HepG2 (cell line): ENCODE data around the gene VDAC1. TPM values are rescaled to one million over a fixed set of nuclear protein-coding genes. Genes with fewer than 3 reads are reported as not detected.
A peak's percentile ranks its signal among the peaks of the same experiment; 100 is the strongest.

Experiments used
- ARID5B ChIP-seq: IDR thresholded peaks from 2 replicates; pipeline ENCODE4 v1.4.0; 2020; ENCODE audit warnings: mild to moderate bottlenecking, missing genetic modification reagents
- CHCHD3 ChIP-seq: sonication (generic); formaldehyde crosslinking; IDR thresholded peaks from 2 replicates; pipeline ENCODE4 v1.8.0; 2022; ENCODE audit warnings: mild to moderate bottlenecking, missing genetic modification reagents, moderate library complexity
- EHMT2 ChIP-seq: fragments of 200-600 bp; sonication (generic); IDR thresholded peaks from 2 replicates; pipeline ENCODE4 v1.7.0; 2017; ENCODE audit warnings: antibody characterized with exemption, low read depth, low read length, borderline replicate concordance
- HCFC1 ChIP-seq: fragments of 150-350 bp; IDR thresholded peaks from 2 replicates; pipeline ENCODE4 v1.6.1; 2014; ENCODE audit warnings: low read depth, low read length
- HNRNPH1 ChIP-seq: fragments of 200-400 bp; formaldehyde crosslinking; optimal IDR thresholded peaks from 2 replicates; pipeline ENCODE3; 2017; ENCODE audit warnings: mild to moderate bottlenecking, low read depth, low read length
- KAT8 ChIP-seq: IDR thresholded peaks from 2 replicates; pipeline ENCODE4 v1.6.1; 2016; ENCODE audit warnings: missing genetic modification reagents, missing compliant biosample characterization
- MAX ChIP-seq: IDR thresholded peaks from 2 replicates; pipeline ENCODE4 v1.6.1; 2012; ENCODE audit warnings: inconsistent platforms
- MED1 ChIP-seq: sonication (generic); formaldehyde crosslinking; IDR thresholded peaks from 2 replicates; pipeline ENCODE4 v1.4.0; 2020; ENCODE audit warnings: missing genetic modification reagents
- MED8 ChIP-seq: sonication (generic); formaldehyde crosslinking; IDR thresholded peaks from 2 replicates; pipeline ENCODE4 v1.8.1; 2023; ENCODE audit warnings: mild to moderate bottlenecking, missing genetic modification reagents; ENCODE audit not compliant: insufficient replicate concordance
- PHF8 ChIP-seq: sonication (generic); formaldehyde crosslinking; IDR thresholded peaks from 2 replicates; pipeline ENCODE4 v1.5.0; 2020; ENCODE audit warnings: missing genetic modification reagents
- PTBP1 ChIP-seq: fragments of 200-400 bp; formaldehyde crosslinking; IDR thresholded peaks from 2 replicates; pipeline ENCODE4 v1.6.1; 2018; ENCODE audit warnings: low read length, low read depth; ENCODE audit not compliant: poor library complexity, severe bottlenecking
- REXO4 ChIP-seq: sonication (generic); formaldehyde crosslinking; IDR thresholded peaks from 2 replicates; pipeline ENCODE4 v1.8.0; 2022; ENCODE audit warnings: missing genetic modification reagents, mild to moderate bottlenecking, borderline replicate concordance
- ZEB1 ChIP-seq: IDR thresholded peaks from 2 replicates; pipeline ENCODE4 v1.6.1; 2012; ENCODE audit warnings: mild to moderate bottlenecking, low read depth, inconsistent platforms; ENCODE audit not compliant: insufficient replicate concordance
- ZMYM3 ChIP-seq: sonication (generic); formaldehyde crosslinking; IDR thresholded peaks from 2 replicates; pipeline ENCODE4 v1.5.1; 2020; ENCODE audit warnings: mild to moderate bottlenecking, missing genetic modification reagents
- ZNF280D ChIP-seq: sonication (generic); formaldehyde crosslinking; IDR thresholded peaks from 2 replicates; pipeline ENCODE4 v1.5.1; 2020; ENCODE audit warnings: mild to moderate bottlenecking, missing genetic modification reagents
- ZNF292 ChIP-seq: sonication (generic); formaldehyde crosslinking; IDR thresholded peaks from 2 replicates; pipeline ENCODE4 v1.8.1; 2022; ENCODE audit warnings: mild to moderate bottlenecking, low read depth, missing genetic modification reagents, borderline replicate concordance
- ZNF703 ChIP-seq: sonication (generic); formaldehyde crosslinking; IDR thresholded peaks from 2 replicates; pipeline ENCODE4 v1.5.1; 2020; ENCODE audit warnings: missing genetic modification reagents, mild to moderate bottlenecking, moderate library complexity, borderline replicate concordance
- ZNF704 ChIP-seq: sonication (generic); formaldehyde crosslinking; IDR thresholded peaks from 2 replicates; pipeline ENCODE4 v1.8.1; 2023; ENCODE audit warnings: mild to moderate bottlenecking, inconsistent platforms, moderate library complexity, missing genetic modification reagents, borderline replicate concordance
- ZSCAN22 ChIP-seq: sonication (generic); formaldehyde crosslinking; IDR thresholded peaks from 2 replicates; pipeline ENCODE4 v1.4.0; 2020; ENCODE audit warnings: mild to moderate bottlenecking, missing genetic modification reagents
- polyA plus RNA-seq, 8 experiments: library from polyadenylated mRNA; depleted of rRNA in 3 of 8; stranded (reverse) in 7 of 8; unstranded in 1 of 8; fragments of >200 nt; fragmentation: Illumina TruSeq in 4 of 8; extraction: Trizol in 4 of 8; gene quantifications; 2 replicates each; pipeline versions ENCODE4 v1.2.1 to v1.2.3, GENCODE V29; 2011 to 2016; ENCODE audit warnings: low read depth in 4 of 8, missing spikeins in 1 of 8, mixed read lengths in 1 of 8; ENCODE audit not compliant: insufficient read depth in 1 of 8
- total RNA-seq, 5 experiments: library from RNA; depleted of rRNA; stranded (reverse); fragments of >200 nt; fragmentation: Illumina TruSeq; extraction: Trizol; gene quantifications; 2 replicates each; pipeline ENCODE4 v1.2.3, GENCODE V29; 2016; ENCODE audit warnings: low read depth in 1 of 5

Gene VDAC1
- total and polyA plus RNA-seq, 2 of the 13 experiments (the other 11 are each of a cell fraction or from before 2014, with no cell fraction given) = 112 to 380 TPM

GRCh38 chr5:134004626-134005416 is at the start of gene VDAC1 (continued):
- TF ChIP-seq MAX (peak; percentile 7; the same call in 1 of the 2 replicates), PHF8 (CRISPR knock-in tag) (peak; percentile 97), MED8 (CRISPR knock-in tag) (peak; percentile 69), ZSCAN22 (no peak), ZNF704 (CRISPR knock-in tag) (no peak; the same call in 1 of the 2 replicates), EHMT2 (no peak), HNRNPH1 (no peak), ZNF292 (CRISPR knock-in tag) (no peak), PTBP1 (no peak), ZNF703 (CRISPR knock-in tag) (peak; percentile 47; the same call in 1 of the 2 replicates), REXO4 (CRISPR knock-in tag) (no peak), KAT8 (CRISPR knock-in tag) (no peak; the same call in none of the 2 replicates), ZEB1 (no peak), ZMYM3 (CRISPR knock-in tag) (0 out of 2 replicates have a peak, but pooled peaks have one; percentile 49), MED1 (CRISPR knock-in tag) (peak; percentile 34; the same call in 1 of the 2 replicates), HCFC1 (no peak), CHCHD3 (no peak; the same call in 1 of the 2 replicates), ARID5B (peak; percentile 44), ZNF280D (CRISPR knock-in tag) (no peak)
